PC-9 (cell line): ENCODE measurements around the gene CCDC92. TPM values are rescaled to one million over a fixed set of nuclear protein-coding genes. Genes with fewer than 3 reads are reported as not detected.

Experiments used
- BruUV-seq: library from RNA; stranded (reverse); fragments of 400-500 nt; replicated peaks from 2 replicates; lab custom pipeline; 2021; lab: Mats Ljungman, UMichigan
- CTCF ChIA-PET: fragments of 300-600 bp; sonication (Branson Sonifier 250); formaldehyde crosslinking; loops from one replicate; lab custom pipeline; 2022; ENCODE audit warnings: antibody characterized with exemption; lab: Charles Lee
- POLR2A ChIA-PET: fragments of 300-600 bp; sonication (Branson Sonifier 250); formaldehyde crosslinking; loops from one replicate; lab custom pipeline; 2022; ENCODE audit warnings: antibody characterized with exemption; ENCODE audit not compliant: unreplicated experiment; lab: Charles Lee
- DNase-seq, 2 experiments: peaks; one replicate each; pipeline versions ENCODE4 v3.0.0 to v3.0.0-alpha.2; 2015 to 2022; ENCODE audit warnings: mixed read lengths in 1 of 2
- H2AFZ ChIP-seq: fragments of 200-600 bp; sonication (generic); 2 replicates; pipeline ENCODE4 v1.8.1; 2017; ENCODE audit warnings: antibody characterized with exemption
- H3F3A ChIP-seq: fragments of 200-600 bp; sonication (generic); 2 replicates; pipeline ENCODE4 v1.8.1; 2017; ENCODE audit warnings: antibody characterized with exemption, mild to moderate bottlenecking, low read depth; ENCODE audit not compliant: insufficient read depth
- H3K27ac ChIP-seq: fragments of 200-600 bp; sonication (generic); 2 replicates; pipeline ENCODE4 v1.6.1; 2016; ENCODE audit warnings: mixed run types
- H3K27me3 ChIP-seq: fragments of 200-600 bp; sonication (generic); 2 replicates; pipeline ENCODE4 v1.6.1; 2016; ENCODE audit warnings: low read depth, mixed run types; ENCODE audit not compliant: insufficient read depth
- H3K36me3 ChIP-seq: fragments of 200-600 bp; sonication (generic); 2 replicates; pipeline ENCODE4 v1.6.1; 2016; ENCODE audit warnings: low read depth, mixed run types
- H3K4me1 ChIP-seq: fragments of 200-600 bp; sonication (generic); replicated peaks from 2 replicates; pipeline ENCODE4 v1.6.1; 2016; ENCODE audit warnings: mixed run types; ENCODE audit not compliant: insufficient read depth
- H3K4me2 ChIP-seq: fragments of 200-600 bp; sonication (generic); 2 replicates; pipeline ENCODE4 v1.6.1; 2017; ENCODE audit warnings: mixed run types
- H3K4me3 ChIP-seq: fragments of 200-600 bp; sonication (generic); 2 replicates; pipeline ENCODE4 v1.6.1; 2016; ENCODE audit warnings: mixed run types
- H3K79me2 ChIP-seq: fragments of 200-600 bp; sonication (generic); 2 replicates; pipeline ENCODE4 v1.6.1; 2017; ENCODE audit warnings: low read depth, mixed run types
- H3K9me2 ChIP-seq: fragments of 200-600 bp; sonication (generic); 2 replicates; pipeline ENCODE4 v1.8.1; 2017; ENCODE audit warnings: mild to moderate bottlenecking; ENCODE audit not compliant: insufficient read depth
- H3K9me3 ChIP-seq: fragments of 200-600 bp; sonication (generic); 2 replicates; pipeline ENCODE4 v1.8.1; 2016; ENCODE audit warnings: low read depth; ENCODE audit not compliant: insufficient read depth
- H4K20me1 ChIP-seq: fragments of 200-600 bp; sonication (generic); 2 replicates; pipeline ENCODE4 v1.8.1; 2017; ENCODE audit not compliant: insufficient read depth
- EZH2 ChIP-seq: fragments of 200-600 bp; sonication (generic); IDR thresholded peaks from 2 replicates; pipeline ENCODE4 v1.8.0; 2017; ENCODE audit warnings: antibody characterized with exemption, low read depth
- intact Hi-C: fragments of 100-400 bp; cut with micrococcal nuclease; formaldehyde crosslinking; loops from one replicate; pipeline ENCODE4 v1.10.0; 2022; ENCODE audit not compliant: unreplicated experiment
- total RNA-seq: library from RNA; stranded (reverse); gene quantifications from 2 replicates; pipeline ENCODE4 v1.2.3, GENCODE V29; 2021
- TF ChIP-seq, protein P1 (sequence below): fragments of 200-600 bp; sonication (generic); conservative IDR thresholded peaks from 2 replicates; pipeline ENCODE4 v1.6.1; 2017; ENCODE audit warnings: mixed run types, antibody characterized with exemption, mild to moderate bottlenecking, moderate library complexity

Gene CCDC92
- total RNA-seq, 1 experiment from 2014 or later, result 28.0 TPM

- no TSS peak for BruUV-seq
- Histone ChIP-seq H3K4me3 (no peak overlapping the region), H4K20me1 (peaks cover 13% of the 10 kb centered on the region; the same call in 1 of the 2 replicates), H3K27ac (peak overlapping the region; percentile 44), H3K9me3 (no peaks in the 10 kb centered on the region), H2AFZ (no peak overlapping the region), H3F3A (no peaks in the 10 kb centered on the region), H3K27me3 (no peaks in the 10 kb centered on the region), H3K79me2 (peaks cover 6% of the 10 kb centered on the region; the same call in 1 of the 2 replicates), H3K4me1 (peaks cover 7% of the 10 kb centered on the region; the same call in 1 of the 2 replicates), H3K4me2 (no peak overlapping the region), H3K9me2 (no peaks in the 10 kb centered on the region), H3K36me3 (0 out of 2 replicates have a peak, but pooled peaks cover 8% of the 10 kb centered on the region)
- ChIA-PET POLR2A (interaction anchor here (0.6 kb wide), 1 partner anchor 369 kb away, joined by 3 read pairs; no protein-coding TSS in a partner anchor), CTCF (no interaction called here)
- no peak for TF ChIP-seq EZH2
- TF ChIP-seq, protein P1, sequence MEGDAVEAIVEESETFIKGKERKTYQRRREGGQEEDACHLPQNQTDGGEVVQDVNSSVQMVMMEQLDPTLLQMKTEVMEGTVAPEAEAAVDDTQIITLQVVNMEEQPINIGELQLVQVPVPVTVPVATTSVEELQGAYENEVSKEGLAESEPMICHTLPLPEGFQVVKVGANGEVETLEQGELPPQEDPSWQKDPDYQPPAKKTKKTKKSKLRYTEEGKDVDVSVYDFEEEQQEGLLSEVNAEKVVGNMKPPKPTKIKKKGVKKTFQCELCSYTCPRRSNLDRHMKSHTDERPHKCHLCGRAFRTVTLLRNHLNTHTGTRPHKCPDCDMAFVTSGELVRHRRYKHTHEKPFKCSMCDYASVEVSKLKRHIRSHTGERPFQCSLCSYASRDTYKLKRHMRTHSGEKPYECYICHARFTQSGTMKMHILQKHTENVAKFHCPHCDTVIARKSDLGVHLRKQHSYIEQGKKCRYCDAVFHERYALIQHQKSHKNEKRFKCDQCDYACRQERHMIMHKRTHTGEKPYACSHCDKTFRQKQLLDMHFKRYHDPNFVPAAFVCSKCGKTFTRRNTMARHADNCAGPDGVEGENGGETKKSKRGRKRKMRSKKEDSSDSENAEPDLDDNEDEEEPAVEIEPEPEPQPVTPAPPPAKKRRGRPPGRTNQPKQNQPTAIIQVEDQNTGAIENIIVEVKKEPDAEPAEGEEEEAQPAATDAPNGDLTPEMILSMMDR, result no peak
- intact Hi-C loops, result no loop called here
- DNase-seq, result no peak
Observed at GRCh38 chr12:123990511-123990910, 17.9 kb upstream of the CCDC92 start.

- no peaks in the 10 kb centered on the region for H3K9me3 ChIP-seq
- intact Hi-C loops, result no loop called here
- no peaks in the 10 kb centered on the region for H3K27me3 ChIP-seq
- H4K20me1 ChIP-seq, result peaks cover 13% of the 10 kb centered on the region
- DNase-seq, result no peak
- H3F3A ChIP-seq, result no peaks in the 10 kb centered on the region
- POLR2A ChIA-PET, result no interaction called here
- no TSS peak for BruUV-seq
- no peaks in the 10 kb centered on the region for H3K9me2 ChIP-seq
- no peak overlapping the region for H3K27ac ChIP-seq
- TF ChIP-seq, protein P1, result no peak
- no peak for TF ChIP-seq EZH2
- no peak overlapping the region for H3K4me3 ChIP-seq
- no peak overlapping the region for H3K4me2 ChIP-seq
- H3K79me2 ChIP-seq, result peaks cover 6% of the 10 kb centered on the region; the same call in 1 of the 2 replicates
- 0 out of 2 replicates have a peak, but pooled peaks cover 8% of the 10 kb centered on the region for H3K36me3 ChIP-seq
- H3K4me1 ChIP-seq, result peaks cover 7% of the 10 kb centered on the region; the same call in 1 of the 2 replicates
- H2AFZ ChIP-seq, result no peak overlapping the region
- CTCF ChIA-PET, result no interaction called here
Observed at GRCh38 chr12:123989753-123990152, 17.1 kb upstream of the CCDC92 start.

- H3K4me3 ChIP-seq, result no peak overlapping the region
- ChIA-PET POLR2A (no interaction called here), CTCF (no interaction called here)
- no peak overlapping the region for H3K4me2 ChIP-seq
- H3K4me1 ChIP-seq, result peaks cover 7% of the 10 kb centered on the region; the same call in 1 of the 2 replicates
- no peak for DNase-seq
- no TSS peak for BruUV-seq
- TF ChIP-seq, protein P1, result no peak
- no peak for TF ChIP-seq EZH2
- intact Hi-C loops, result no loop called here
- no peaks in the 10 kb centered on the region for H3F3A ChIP-seq
- peaks cover 18% of the 10 kb centered on the region for H4K20me1 ChIP-seq
- no peaks in the 10 kb centered on the region for H3K27me3 ChIP-seq
- no peaks in the 10 kb centered on the region for H3K9me2 ChIP-seq
- no peaks in the 10 kb centered on the region for H3K9me3 ChIP-seq
- H3K27ac ChIP-seq, result no peak overlapping the region
- 0 out of 2 replicates have a peak, but pooled peaks cover 6% of the 10 kb centered on the region for H3K79me2 ChIP-seq
- no peak overlapping the region for H2AFZ ChIP-seq
- 0 out of 2 replicates have a peak, but pooled peaks cover 8% of the 10 kb centered on the region for H3K36me3 ChIP-seq
Observed at GRCh38 chr12:123989168-123989567, 16.5 kb upstream of the CCDC92 start.
